Glomerular visceral epithelial cell (primary cell): ENCODE results near the gene HS6ST1.

Experiments used
- DNase-seq: peaks from one replicate; pipeline ENCODE4 v3.0.0-alpha.2; 2016; ENCODE audit errors: extremely low spot score

Gene HS6ST1

GRCh38 chr2:128237911-128238697, 80.6 kb downstream of the HS6ST1 start:
- no peak for DNase-seq

GRCh38 chr2:128237081-128237534, 81.6 kb downstream of the HS6ST1 start:
- no peak for DNase-seq

GRCh38 chr2:128236491-128237035, 82.1 kb downstream of the HS6ST1 start:
- DNase-seq: peak; percentile 32

- no peak for DNase-seq
Measured at GRCh38 chr2:128235581-128235980, 83.1 kb downstream of the HS6ST1 start.

GRCh38 chr2:128234613-128235012, 84.1 kb downstream of the HS6ST1 start:
- no peak for DNase-seq

- no peak for DNase-seq
Measured at GRCh38 chr2:128233790-128234395, 84.8 kb downstream of the HS6ST1 start.

- peak; percentile 75 for DNase-seq
Measured at GRCh38 chr2:128232965-128233789, 85.5 kb downstream of the HS6ST1 start.

- no peak for DNase-seq
Measured at GRCh38 chr2:128228894-128229293, 89.8 kb downstream of the HS6ST1 start.

GRCh38 chr2:128227862-128228261, 90.8 kb downstream of the HS6ST1 start:
- DNase-seq: no peak

GRCh38 chr2:128219891-128220290, 98.8 kb downstream of the HS6ST1 start:
- no peak for DNase-seq

- DNase-seq: no peak
Measured at GRCh38 chr2:128217671-128218070, 101.0 kb downstream of the HS6ST1 start.

GRCh38 chr2:128215897-128216642, 102.6 kb downstream of the HS6ST1 start:
- DNase-seq: no peak
